Calu3 (cell line): Measurements from ENCODE around the gene TNRC6A. TPM values are rescaled to one million over a fixed set of nuclear protein-coding genes. Genes with fewer than 3 reads are reported as not detected.

Source experiments
- BruUV-seq: library from RNA; stranded (reverse); fragments of 400-500 nt; replicated peaks from 2 replicates; lab custom pipeline; 2021; lab: Mats Ljungman, UMichigan
- CTCF ChIA-PET: fragments of 300-600 bp; sonication (Branson Sonifier 250); formaldehyde crosslinking; loops from one replicate; lab custom pipeline; 2022; ENCODE audit warnings: antibody characterized with exemption; lab: Charles Lee
- DNase-seq: peaks from one replicate; pipeline ENCODE4 v3.0.0; 2022
- H3K27ac Mint-ChIP-seq: one replicate; pipeline ENCODE4 v1.8.0; 2022; ENCODE audit warnings: mixed read lengths; ENCODE audit not compliant: unreplicated experiment
- H3K27me3 Mint-ChIP-seq: one replicate; pipeline ENCODE4 v1.8.0; 2022; ENCODE audit warnings: mixed read lengths; ENCODE audit not compliant: unreplicated experiment
- H3K36me3 Mint-ChIP-seq: one replicate; pipeline ENCODE4 v1.8.0; 2022; ENCODE audit warnings: mild to moderate bottlenecking, moderate library complexity, mixed read lengths; ENCODE audit not compliant: insufficient read depth, unreplicated experiment
- H3K4me1 Mint-ChIP-seq: one replicate; pipeline ENCODE4 v1.8.0; 2022; ENCODE audit warnings: mild to moderate bottlenecking, low read depth, mixed read lengths; ENCODE audit not compliant: unreplicated experiment
- H3K4me3 Mint-ChIP-seq: one replicate; pipeline ENCODE4 v1.8.0; 2022; ENCODE audit warnings: mild to moderate bottlenecking, low read depth, moderate library complexity, mixed read lengths; ENCODE audit not compliant: unreplicated experiment
- H3K9me3 Mint-ChIP-seq: one replicate; pipeline ENCODE4 v1.8.0; 2022; ENCODE audit warnings: low read depth, mixed read lengths; ENCODE audit not compliant: unreplicated experiment
- intact Hi-C: fragments of 100-400 bp; cut with micrococcal nuclease; formaldehyde crosslinking; loops from one replicate; pipeline ENCODE4 v1.10.0; 2022; ENCODE audit not compliant: unreplicated experiment
- total RNA-seq: library from RNA; stranded (reverse); gene quantifications from 2 replicates; pipeline ENCODE4 v1.2.3, GENCODE V29; 2022
- TF ChIP-seq, protein P1 (sequence below): fragments of 200-600 bp; IDR thresholded peaks from one replicate; pipeline ENCODE4 v1.8.0; 2022; ENCODE audit warnings: antibody characterized with exemption; ENCODE audit not compliant: unreplicated experiment

The TNRC6A gene
- total RNA-seq, 1 experiment from 2014 or later, result 60.1 TPM

DNA sequence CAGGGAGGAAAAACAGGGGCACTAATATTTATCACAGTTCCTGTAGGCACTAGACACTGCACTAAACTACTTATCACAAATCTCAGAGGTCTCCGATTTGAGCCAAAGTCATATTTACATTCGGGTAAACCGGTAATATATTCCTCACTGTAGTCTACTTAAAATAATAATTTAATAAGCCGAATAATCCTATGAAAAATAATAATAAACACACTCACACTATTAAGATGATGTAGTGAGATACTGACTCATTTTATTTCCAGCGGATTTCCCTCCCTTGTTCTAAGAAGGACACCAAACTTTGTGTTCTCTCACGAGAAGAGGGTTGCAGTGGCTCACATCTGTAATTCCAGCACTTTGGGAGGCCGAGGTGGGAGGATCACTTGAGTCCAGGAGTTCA is 36.6 kb upstream of the TNRC6A start:
- TF ChIP-seq, protein P1, sequence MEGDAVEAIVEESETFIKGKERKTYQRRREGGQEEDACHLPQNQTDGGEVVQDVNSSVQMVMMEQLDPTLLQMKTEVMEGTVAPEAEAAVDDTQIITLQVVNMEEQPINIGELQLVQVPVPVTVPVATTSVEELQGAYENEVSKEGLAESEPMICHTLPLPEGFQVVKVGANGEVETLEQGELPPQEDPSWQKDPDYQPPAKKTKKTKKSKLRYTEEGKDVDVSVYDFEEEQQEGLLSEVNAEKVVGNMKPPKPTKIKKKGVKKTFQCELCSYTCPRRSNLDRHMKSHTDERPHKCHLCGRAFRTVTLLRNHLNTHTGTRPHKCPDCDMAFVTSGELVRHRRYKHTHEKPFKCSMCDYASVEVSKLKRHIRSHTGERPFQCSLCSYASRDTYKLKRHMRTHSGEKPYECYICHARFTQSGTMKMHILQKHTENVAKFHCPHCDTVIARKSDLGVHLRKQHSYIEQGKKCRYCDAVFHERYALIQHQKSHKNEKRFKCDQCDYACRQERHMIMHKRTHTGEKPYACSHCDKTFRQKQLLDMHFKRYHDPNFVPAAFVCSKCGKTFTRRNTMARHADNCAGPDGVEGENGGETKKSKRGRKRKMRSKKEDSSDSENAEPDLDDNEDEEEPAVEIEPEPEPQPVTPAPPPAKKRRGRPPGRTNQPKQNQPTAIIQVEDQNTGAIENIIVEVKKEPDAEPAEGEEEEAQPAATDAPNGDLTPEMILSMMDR, result no peak

DNA sequence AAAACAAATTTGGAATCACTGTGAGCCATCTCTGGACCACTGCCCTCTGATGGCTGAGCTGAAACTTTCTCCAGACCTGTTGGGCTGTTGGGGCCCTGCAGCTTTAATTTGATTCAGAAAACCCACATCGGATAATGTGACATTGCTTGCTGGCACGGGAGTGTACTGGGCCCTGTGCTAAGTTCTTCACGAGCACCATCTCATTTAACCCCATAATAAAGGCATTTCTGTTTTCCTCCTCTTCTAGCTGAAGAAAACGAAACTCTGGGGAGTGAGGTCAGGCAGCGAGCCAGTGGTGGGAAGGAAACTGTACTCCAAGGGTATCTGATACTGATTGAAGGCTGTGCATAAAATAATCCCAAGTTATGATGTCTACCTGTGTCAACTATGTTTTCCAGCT is 34.5 kb upstream of the TNRC6A start:
- H3K27ac Mint-ChIP-seq, result no peak overlapping the region
- CTCF ChIA-PET, result interaction anchor here (0.6 to 1.3 kb wide), 3 partner anchors 14 to 147 kb away, joined by 4 to 12 read pairs (median 9); no protein-coding TSS in a partner anchor
- intact Hi-C loops, result no loop called here
- H3K36me3 Mint-ChIP-seq, result no peaks in the 10 kb centered on the region
- H3K27me3 Mint-ChIP-seq, result no peaks in the 10 kb centered on the region
- no peak overlapping the region for H3K4me3 Mint-ChIP-seq
- H3K9me3 Mint-ChIP-seq, result no peaks in the 10 kb centered on the region
- TF ChIP-seq, protein P1, result no peak
- H3K4me1 Mint-ChIP-seq, result no peaks in the 10 kb centered on the region
- BruUV-seq, result no TSS peak
- no peak for DNase-seq

More for the DNA sequence above, 36.6 kb upstream of the TNRC6A start:
- intact Hi-C loops, result no loop called here
- CTCF ChIA-PET, result no interaction called here
- Mint-ChIP-seq H3K36me3 (no peaks in the 10 kb centered on the region), H3K4me3 (no peak overlapping the region), H3K27ac (no peak overlapping the region), H3K27me3 (no peaks in the 10 kb centered on the region), H3K4me1 (no peaks in the 10 kb centered on the region), H3K9me3 (no peaks in the 10 kb centered on the region)
- no peak for DNase-seq
- no TSS peak for BruUV-seq

DNA sequence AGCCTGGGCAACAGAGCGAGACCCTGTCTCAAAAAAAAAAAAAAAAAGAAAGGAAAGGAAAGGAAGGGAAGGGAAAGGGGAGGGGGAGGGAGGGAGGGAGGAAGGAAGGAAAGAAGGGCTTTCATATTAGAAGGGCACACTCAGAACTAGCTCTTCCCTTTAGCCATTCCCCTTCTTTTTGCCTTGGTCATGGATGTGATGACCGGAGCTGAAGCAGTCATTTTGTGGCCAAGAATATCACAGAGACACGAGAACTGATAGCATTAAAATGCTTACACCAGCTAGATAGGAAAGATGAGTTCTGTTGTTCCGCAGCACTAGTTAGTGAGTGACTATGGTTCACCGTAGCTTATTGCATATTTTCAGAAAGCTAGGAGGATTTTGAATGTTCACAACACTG is 32.8 kb upstream of the TNRC6A start:
- CTCF ChIA-PET, result no interaction called here
- Mint-ChIP-seq H3K27ac (no peak overlapping the region), H3K27me3 (no peaks in the 10 kb centered on the region), H3K36me3 (peaks cover 2% of the 10 kb centered on the region), H3K9me3 (no peaks in the 10 kb centered on the region), H3K4me1 (peaks cover 16% of the 10 kb centered on the region), H3K4me3 (no peak overlapping the region)
- intact Hi-C loops, result no loop called here
- TF ChIP-seq, protein P1, result no peak
- BruUV-seq, result no TSS peak
- DNase-seq, result no peak

DNA sequence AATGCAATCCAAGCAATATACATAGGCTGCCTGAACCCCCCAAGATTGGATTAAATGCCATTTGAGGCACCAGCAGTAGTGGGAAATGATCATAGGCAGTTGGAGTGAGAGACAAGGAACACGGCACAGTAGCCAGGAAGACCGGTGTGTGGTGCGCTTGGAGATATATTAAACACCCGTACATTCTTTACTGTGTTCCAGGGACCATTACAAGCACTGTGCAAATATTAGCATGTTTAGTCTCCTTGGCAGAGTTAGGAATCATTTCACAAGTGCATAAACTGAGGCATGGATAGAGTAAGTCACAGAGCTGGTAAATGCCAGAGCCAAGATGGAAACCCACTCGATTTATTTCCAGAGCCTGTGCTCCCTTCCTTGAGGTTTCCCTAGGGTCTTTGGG is 31.1 kb upstream of the TNRC6A start:
- TF ChIP-seq, protein P1, result no peak
- intact Hi-C loops, result no loop called here
- H3K27me3 Mint-ChIP-seq, result no peaks in the 10 kb centered on the region
- no peak overlapping the region for H3K4me3 Mint-ChIP-seq
- H3K36me3 Mint-ChIP-seq, result peaks cover 11% of the 10 kb centered on the region
- CTCF ChIA-PET, result no interaction called here
- BruUV-seq, result no TSS peak
- H3K4me1 Mint-ChIP-seq, result peaks cover 31% of the 10 kb centered on the region
- H3K27ac Mint-ChIP-seq, result no peak overlapping the region
- no peak for DNase-seq
- no peaks in the 10 kb centered on the region for H3K9me3 Mint-ChIP-seq
